Measurements from ENCODE around the gene WNK2.

The WNK2 gene

GRCh38 chr9:93253633-93254032, 69.7 kb downstream of the WNK2 start:
- Histone ChIP-seq H3K27ac (ENCODE audit: extremely low read depth, low read depth, low read length) (no peak overlapping the region), H3K4me1 (ENCODE audit: control insufficient read depth, insufficient read depth, low read length) (no peaks in the 10 kb centered on the region), H3K36me3 (ENCODE audit: control insufficient read depth in 2 of 2, insufficient read depth in 1 of 2, low read length in 2 of 2) (peaks cover 0 to 13% of the 10 kb centered on the region in 2 experiments; a peak in 1 of 3 replicates), H3K9me3 (ENCODE audit: control insufficient read depth, insufficient read depth, low read depth, low read length) (no peaks in the 10 kb centered on the region), H3K4me3 (ENCODE audit: low read depth, low read length) (no peak overlapping the region)
- ChIA-PET POLR2A (no interaction called here), CTCF (no interaction called here)
- TF ChIP-seq ZNF155 (tag by site-specific recombination; IDR thresholded peaks at IDR 0.05): no peak
- no peak for TF ChIP-seq EGR2 (tag by site-specific recombination; IDR thresholded peaks at IDR 0.05; ENCODE audit: low read depth)

DNA sequence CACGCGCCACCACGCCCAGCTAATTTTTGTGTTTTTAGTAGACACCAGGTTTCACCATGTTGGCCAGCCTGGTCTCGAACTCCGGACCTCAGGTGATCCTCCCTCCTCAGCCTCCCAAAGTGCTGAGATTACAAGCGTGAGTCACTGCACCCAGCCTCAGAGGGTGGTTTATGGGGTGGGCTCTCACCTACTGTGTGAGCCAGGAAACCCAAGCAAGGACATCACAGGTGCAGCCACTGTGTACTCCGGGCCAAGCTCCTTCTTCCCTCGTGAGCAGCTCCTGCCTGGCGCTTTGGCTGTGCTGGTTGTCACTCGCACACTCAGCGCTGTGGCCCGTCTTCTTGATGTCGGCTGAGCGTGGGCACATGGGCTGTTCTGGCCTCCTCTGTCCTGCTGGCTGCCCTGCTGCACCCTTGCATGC, 70.1 kb downstream of the WNK2 start:
- TF ChIP-seq ZNF174 (tag by site-specific recombination; IDR thresholded peaks at IDR 0.05): no peak
- TF ChIP-seq ZNF830 (tag by site-specific recombination; IDR thresholded peaks at IDR 0.05; ENCODE audit: low read depth): no peak
- no peak for TF ChIP-seq ZNF510 (tag by site-specific recombination; IDR thresholded peaks at IDR 0.05; ENCODE audit: insufficient replicate concordance)
- no peak for TF ChIP-seq HIC1 (tag by site-specific recombination; IDR thresholded peaks at IDR 0.05)
- TF ChIP-seq KLF8 (tag by site-specific recombination; IDR thresholded peaks at IDR 0.05): no peak
- TF ChIP-seq ZNF747 (tag by site-specific recombination; IDR thresholded peaks at IDR 0.05): no peak
- no peak for TF ChIP-seq ZSCAN16 (tag by site-specific recombination; IDR thresholded peaks at IDR 0.05)
- no peak for TF ChIP-seq SCRT1 (tag by site-specific recombination; IDR thresholded peaks at IDR 0.05; ENCODE audit: borderline replicate concordance)
- no peak for TF ChIP-seq ZNF423 (tag by site-specific recombination; IDR thresholded peaks at IDR 0.05)
- TF ChIP-seq ZNF37A (tag by site-specific recombination; IDR thresholded peaks at IDR 0.05): no peak
- TF ChIP-seq ZNF837 (tag by site-specific recombination; IDR thresholded peaks at IDR 0.05): no peak
- TF ChIP-seq ZNF555 (tag by site-specific recombination; conservative IDR thresholded peaks at IDR 0.05): no peak
- TF ChIP-seq SALL2 (tag by site-specific recombination; IDR thresholded peaks at IDR 0.05; ENCODE audit: borderline replicate concordance): no peak
- TF ChIP-seq, protein P1, sequence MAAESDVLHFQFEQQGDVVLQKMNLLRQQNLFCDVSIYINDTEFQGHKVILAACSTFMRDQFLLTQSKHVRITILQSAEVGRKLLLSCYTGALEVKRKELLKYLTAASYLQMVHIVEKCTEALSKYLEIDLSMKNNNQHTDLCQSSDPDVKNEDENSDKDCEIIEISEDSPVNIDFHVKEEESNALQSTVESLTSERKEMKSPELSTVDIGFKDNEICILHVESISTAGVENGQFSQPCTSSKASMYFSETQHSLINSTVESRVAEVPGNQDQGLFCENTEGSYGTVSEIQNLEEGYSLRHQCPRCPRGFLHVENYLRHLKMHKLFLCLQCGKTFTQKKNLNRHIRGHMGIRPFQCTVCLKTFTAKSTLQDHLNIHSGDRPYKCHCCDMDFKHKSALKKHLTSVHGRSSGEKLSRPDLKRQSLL (tag by site-specific recombination; IDR thresholded peaks at IDR 0.05): no peak
- no peak for TF ChIP-seq KLF10 (tag by site-specific recombination; IDR thresholded peaks at IDR 0.05)
- no peak for TF ChIP-seq KLF17 (tag by site-specific recombination; IDR thresholded peaks at IDR 0.05)
- TF ChIP-seq GLI4 (tag by site-specific recombination; IDR thresholded peaks at IDR 0.05): no peak
- no peak for TF ChIP-seq EGR2 (tag by site-specific recombination; IDR thresholded peaks at IDR 0.05; ENCODE audit: low read depth)
- ChIA-PET POLR2A (no interaction called here), CTCF (no interaction called here)
- Histone ChIP-seq H3K4me3 (ENCODE audit: low read depth, low read length) (no peak overlapping the region), H3K9me3 (ENCODE audit: control insufficient read depth, insufficient read depth, low read depth, low read length) (no peaks in the 10 kb centered on the region), H3K27ac (ENCODE audit: extremely low read depth, low read depth, low read length) (no peak overlapping the region), H3K36me3 (ENCODE audit: control insufficient read depth in 2 of 2, insufficient read depth in 1 of 2, low read length in 2 of 2) (peaks cover 0 to 13% of the 10 kb centered on the region in 2 experiments; a peak in 1 of 3 replicates), H3K4me1 (ENCODE audit: control insufficient read depth, insufficient read depth, low read length) (no peaks in the 10 kb centered on the region)

All from HEK293 (cell line).